HEK293 (cell line): ENCODE measurements around the gene PPOX.

Experiments used
- GLIS2 ChIP-seq: fragments of 450-650 bp; formaldehyde crosslinking; IDR thresholded peaks from 2 replicates; pipeline ENCODE4 v1.5.1; 2016; ENCODE audit warnings: missing biosample characterization, missing genetic modification characterization
- KLF1 ChIP-seq: fragments of 450-650 bp; formaldehyde crosslinking; IDR thresholded peaks from 2 replicates; pipeline ENCODE4 v1.5.1; 2016; ENCODE audit warnings: missing biosample characterization, missing genetic modification characterization
- KLF7 ChIP-seq: fragments of 450-650 bp; formaldehyde crosslinking; IDR thresholded peaks from 2 replicates; pipeline ENCODE4 v1.5.1; 2016; ENCODE audit warnings: missing biosample characterization, missing genetic modification characterization, borderline replicate concordance
- MZF1 ChIP-seq: fragments of 450-650 bp; formaldehyde crosslinking; IDR thresholded peaks from 2 replicates; pipeline ENCODE4 v1.5.1; 2017; ENCODE audit warnings: missing biosample characterization, missing genetic modification characterization, borderline replicate concordance
- YY2 ChIP-seq: fragments of 450-650 bp; formaldehyde crosslinking; IDR thresholded peaks from 2 replicates; pipeline ENCODE4 v1.5.1; 2016; ENCODE audit warnings: missing biosample characterization, missing genetic modification characterization
- ZEB2 ChIP-seq: fragments of 450-650 bp; formaldehyde crosslinking; IDR thresholded peaks from 2 replicates; pipeline ENCODE4 v1.5.1; 2016; ENCODE audit warnings: missing biosample characterization, missing genetic modification characterization
- ZNF391 ChIP-seq: fragments of 450-650 bp; formaldehyde crosslinking; IDR thresholded peaks from 2 replicates; pipeline ENCODE4 v1.5.1; 2016; ENCODE audit warnings: low read depth, missing biosample characterization, missing genetic modification characterization, borderline replicate concordance
- ZNF426 ChIP-seq: fragments of 450-650 bp; formaldehyde crosslinking; IDR thresholded peaks from 2 replicates; pipeline ENCODE4 v1.5.1; 2017; ENCODE audit warnings: missing biosample characterization, missing genetic modification characterization, mild to moderate bottlenecking, inconsistent platforms, moderate library complexity
- ZNF501 ChIP-seq: fragments of 450-650 bp; formaldehyde crosslinking; IDR thresholded peaks from 2 replicates; pipeline ENCODE4 v1.5.1; 2016; ENCODE audit warnings: missing biosample characterization, missing genetic modification characterization
- ZNF560 ChIP-seq: fragments of 450-650 bp; formaldehyde crosslinking; IDR thresholded peaks from 2 replicates; pipeline ENCODE4 v1.5.1; 2017; ENCODE audit warnings: missing biosample characterization, missing genetic modification characterization, borderline replicate concordance
- ZNF621 ChIP-seq: fragments of 450-650 bp; formaldehyde crosslinking; IDR thresholded peaks from 2 replicates; pipeline ENCODE4 v1.5.1; 2017; ENCODE audit warnings: missing biosample characterization, missing genetic modification characterization
- ZNF76 ChIP-seq: fragments of 450-650 bp; formaldehyde crosslinking; IDR thresholded peaks from 2 replicates; pipeline ENCODE4; 2016; ENCODE audit warnings: low read depth, missing biosample characterization, missing genetic modification characterization, borderline replicate concordance
- ZNF768 ChIP-seq: fragments of 450-650 bp; formaldehyde crosslinking; IDR thresholded peaks from 2 replicates; pipeline ENCODE4 v1.5.1; 2018; ENCODE audit warnings: missing biosample characterization, mild to moderate bottlenecking, missing genetic modification characterization
- TF ChIP-seq, protein P1 (sequence below): fragments of 450-650 bp; formaldehyde crosslinking; optimal IDR thresholded peaks from 2 replicates; pipeline ENCODE3; 2016; ENCODE audit warnings: missing biosample characterization, mild to moderate bottlenecking, missing genetic modification characterization
- TF ChIP-seq, protein P2 (sequence below): fragments of 450-650 bp; formaldehyde crosslinking; IDR thresholded peaks from 2 replicates; pipeline ENCODE4 v1.5.1; 2016; ENCODE audit warnings: missing biosample characterization, missing genetic modification characterization
- TF ChIP-seq, protein P3 (sequence below): fragments of 450-650 bp; formaldehyde crosslinking; IDR thresholded peaks from 2 replicates; pipeline ENCODE4 v1.5.1; 2016; ENCODE audit warnings: missing biosample characterization, missing genetic modification characterization
- TF ChIP-seq, protein P4 (sequence below): fragments of 450-650 bp; formaldehyde crosslinking; IDR thresholded peaks from 2 replicates; pipeline ENCODE4 v1.5.1; 2016; ENCODE audit warnings: missing biosample characterization, missing genetic modification characterization
- TF ChIP-seq, protein P5 (sequence below): fragments of 450-650 bp; formaldehyde crosslinking; IDR thresholded peaks from 2 replicates; pipeline ENCODE4 v1.5.1; 2016; ENCODE audit warnings: missing biosample characterization, missing genetic modification characterization
- TF ChIP-seq, protein P6 (sequence below): fragments of 450-650 bp; formaldehyde crosslinking; conservative IDR thresholded peaks from 2 replicates; pipeline ENCODE4 v1.5.1; 2016; ENCODE audit warnings: low read depth, missing biosample characterization, missing genetic modification characterization
- TF ChIP-seq, protein P7 (sequence below): fragments of 450-650 bp; formaldehyde crosslinking; IDR thresholded peaks from 2 replicates; pipeline ENCODE4 v1.5.1; 2016; ENCODE audit warnings: missing biosample characterization, missing genetic modification characterization

PPOX gene

DNA sequence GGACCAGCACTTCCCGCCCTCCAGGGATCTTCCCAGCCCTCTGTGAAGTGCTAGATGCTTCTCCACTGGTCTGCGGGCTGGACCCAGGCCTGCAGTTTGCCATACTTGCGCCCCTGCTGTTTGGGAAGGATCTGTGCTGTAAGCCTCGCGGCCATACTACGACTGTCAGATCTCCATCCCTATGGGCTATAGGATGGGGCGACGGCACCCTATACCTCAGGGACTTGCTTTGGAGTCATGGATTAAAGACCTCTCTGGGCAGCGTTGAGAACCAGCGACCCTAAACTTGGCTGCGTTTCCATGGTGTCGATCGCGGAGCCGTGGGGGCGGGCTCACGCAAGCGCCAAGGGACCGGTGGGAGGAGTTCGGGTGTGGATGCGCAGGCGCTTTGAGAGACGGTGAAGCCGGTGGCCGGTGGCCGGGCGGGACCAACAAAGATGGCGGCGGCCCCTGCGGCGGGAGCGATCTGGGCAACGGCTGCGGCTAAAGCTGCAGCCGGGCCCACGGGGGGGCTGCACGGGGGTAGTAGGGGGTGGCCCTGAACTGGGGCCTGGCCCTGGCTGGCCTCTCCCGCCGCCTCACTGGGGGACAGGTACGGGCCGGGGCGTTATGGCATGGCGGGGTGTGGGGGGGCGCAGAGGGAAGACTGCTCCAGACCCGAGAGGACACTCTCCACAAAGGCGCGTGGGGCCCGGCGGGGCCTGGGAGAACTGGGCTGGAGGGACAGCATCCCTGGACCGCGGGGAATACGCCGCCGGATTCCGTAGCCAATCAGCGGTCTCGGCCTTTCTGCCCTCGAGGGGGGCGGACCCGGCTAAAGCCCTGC is 6.9 kb upstream of the PPOX start, which contains the start of gene USP21 (continued):
- TF ChIP-seq, protein P1, sequence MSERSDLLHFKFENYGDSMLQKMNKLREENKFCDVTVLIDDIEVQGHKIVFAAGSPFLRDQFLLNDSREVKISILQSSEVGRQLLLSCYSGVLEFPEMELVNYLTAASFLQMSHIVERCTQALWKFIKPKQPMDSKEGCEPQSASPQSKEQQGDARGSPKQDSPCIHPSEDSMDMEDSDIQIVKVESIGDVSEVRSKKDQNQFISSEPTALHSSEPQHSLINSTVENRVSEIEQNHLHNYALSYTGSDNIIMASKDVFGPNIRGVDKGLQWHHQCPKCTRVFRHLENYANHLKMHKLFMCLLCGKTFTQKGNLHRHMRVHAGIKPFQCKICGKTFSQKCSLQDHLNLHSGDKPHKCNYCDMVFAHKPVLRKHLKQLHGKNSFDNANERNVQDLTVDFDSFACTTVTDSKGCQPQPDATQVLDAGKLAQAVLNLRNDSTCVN: peak; percentile 43
- TF ChIP-seq KLF1 (tag by site-specific recombination) (no peak), YY2 (tag by site-specific recombination) (peak; percentile 89), MZF1 (no peak), KLF7 (tag by site-specific recombination) (0 out of 2 replicates have a peak, but pooled peaks have one; percentile 37), ZNF560 (tag by site-specific recombination) (no peak), ZNF426 (tag by site-specific recombination) (no peak), ZEB2 (tag by site-specific recombination) (peak; percentile 34; the same call in 1 of the 2 replicates), ZNF768 (tag by site-specific recombination) (no peak), GLIS2 (tag by site-specific recombination) (peak; percentile 88), ZNF391 (tag by site-specific recombination) (0 out of 2 replicates have a peak, but pooled peaks have one; percentile 63), ZNF76 (tag by site-specific recombination) (peak; percentile 79), ZNF501 (tag by site-specific recombination) (peak; percentile 87), ZNF621 (no peak)
- TF ChIP-seq, protein P2, sequence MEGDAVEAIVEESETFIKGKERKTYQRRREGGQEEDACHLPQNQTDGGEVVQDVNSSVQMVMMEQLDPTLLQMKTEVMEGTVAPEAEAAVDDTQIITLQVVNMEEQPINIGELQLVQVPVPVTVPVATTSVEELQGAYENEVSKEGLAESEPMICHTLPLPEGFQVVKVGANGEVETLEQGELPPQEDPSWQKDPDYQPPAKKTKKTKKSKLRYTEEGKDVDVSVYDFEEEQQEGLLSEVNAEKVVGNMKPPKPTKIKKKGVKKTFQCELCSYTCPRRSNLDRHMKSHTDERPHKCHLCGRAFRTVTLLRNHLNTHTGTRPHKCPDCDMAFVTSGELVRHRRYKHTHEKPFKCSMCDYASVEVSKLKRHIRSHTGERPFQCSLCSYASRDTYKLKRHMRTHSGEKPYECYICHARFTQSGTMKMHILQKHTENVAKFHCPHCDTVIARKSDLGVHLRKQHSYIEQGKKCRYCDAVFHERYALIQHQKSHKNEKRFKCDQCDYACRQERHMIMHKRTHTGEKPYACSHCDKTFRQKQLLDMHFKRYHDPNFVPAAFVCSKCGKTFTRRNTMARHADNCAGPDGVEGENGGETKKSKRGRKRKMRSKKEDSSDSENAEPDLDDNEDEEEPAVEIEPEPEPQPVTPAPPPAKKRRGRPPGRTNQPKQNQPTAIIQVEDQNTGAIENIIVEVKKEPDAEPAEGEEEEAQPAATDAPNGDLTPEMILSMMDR (tag by site-specific recombination): peak; percentile 48; the same call in 1 of the 2 replicates
- TF ChIP-seq, protein P3, sequence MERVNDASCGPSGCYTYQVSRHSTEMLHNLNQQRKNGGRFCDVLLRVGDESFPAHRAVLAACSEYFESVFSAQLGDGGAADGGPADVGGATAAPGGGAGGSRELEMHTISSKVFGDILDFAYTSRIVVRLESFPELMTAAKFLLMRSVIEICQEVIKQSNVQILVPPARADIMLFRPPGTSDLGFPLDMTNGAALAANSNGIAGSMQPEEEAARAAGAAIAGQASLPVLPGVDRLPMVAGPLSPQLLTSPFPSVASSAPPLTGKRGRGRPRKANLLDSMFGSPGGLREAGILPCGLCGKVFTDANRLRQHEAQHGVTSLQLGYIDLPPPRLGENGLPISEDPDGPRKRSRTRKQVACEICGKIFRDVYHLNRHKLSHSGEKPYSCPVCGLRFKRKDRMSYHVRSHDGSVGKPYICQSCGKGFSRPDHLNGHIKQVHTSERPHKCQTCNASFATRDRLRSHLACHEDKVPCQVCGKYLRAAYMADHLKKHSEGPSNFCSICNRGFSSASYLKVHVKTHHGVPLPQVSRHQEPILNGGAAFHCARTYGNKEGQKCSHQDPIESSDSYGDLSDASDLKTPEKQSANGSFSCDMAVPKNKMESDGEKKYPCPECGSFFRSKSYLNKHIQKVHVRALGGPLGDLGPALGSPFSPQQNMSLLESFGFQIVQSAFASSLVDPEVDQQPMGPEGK (tag by site-specific recombination): peak; percentile 89
- TF ChIP-seq, protein P4, sequence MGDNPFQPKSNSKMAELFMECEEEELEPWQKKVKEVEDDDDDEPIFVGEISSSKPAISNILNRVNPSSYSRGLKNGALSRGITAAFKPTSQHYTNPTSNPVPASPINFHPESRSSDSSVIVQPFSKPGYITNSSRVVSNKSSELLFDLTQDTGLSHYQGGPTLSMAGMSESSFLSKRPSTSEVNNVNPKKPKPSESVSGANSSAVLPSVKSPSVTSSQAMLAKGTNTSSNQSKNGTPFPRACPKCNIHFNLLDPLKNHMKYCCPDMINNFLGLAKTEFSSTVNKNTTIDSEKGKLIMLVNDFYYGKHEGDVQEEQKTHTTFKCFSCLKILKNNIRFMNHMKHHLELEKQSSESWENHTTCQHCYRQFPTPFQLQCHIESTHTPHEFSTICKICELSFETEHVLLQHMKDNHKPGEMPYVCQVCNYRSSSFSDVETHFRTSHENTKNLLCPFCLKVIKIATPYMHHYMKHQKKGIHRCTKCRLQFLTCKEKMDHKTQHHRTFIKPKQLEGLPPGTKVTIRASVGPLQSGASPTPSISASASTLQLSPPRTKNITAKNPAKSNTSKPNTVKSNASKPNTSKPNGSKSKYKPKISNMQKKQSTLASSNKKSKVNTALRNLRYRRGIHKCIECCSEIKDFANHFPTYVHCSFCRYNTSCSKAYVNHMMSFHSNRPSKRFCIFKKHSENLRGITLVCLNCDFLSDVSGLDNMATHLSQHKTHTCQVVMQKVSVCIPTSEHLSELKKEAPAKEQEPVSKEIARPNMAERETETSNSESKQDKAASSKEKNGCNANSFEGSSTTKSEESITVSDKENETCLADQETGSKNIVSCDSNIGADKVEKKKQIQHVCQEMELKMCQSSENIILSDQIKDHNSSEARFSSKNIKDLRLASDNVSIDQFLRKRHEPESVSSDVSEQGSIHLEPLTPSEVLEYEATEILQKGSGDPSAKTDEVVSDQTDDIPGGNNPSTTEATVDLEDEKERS (tag by site-specific recombination): no peak
- TF ChIP-seq, protein P5, sequence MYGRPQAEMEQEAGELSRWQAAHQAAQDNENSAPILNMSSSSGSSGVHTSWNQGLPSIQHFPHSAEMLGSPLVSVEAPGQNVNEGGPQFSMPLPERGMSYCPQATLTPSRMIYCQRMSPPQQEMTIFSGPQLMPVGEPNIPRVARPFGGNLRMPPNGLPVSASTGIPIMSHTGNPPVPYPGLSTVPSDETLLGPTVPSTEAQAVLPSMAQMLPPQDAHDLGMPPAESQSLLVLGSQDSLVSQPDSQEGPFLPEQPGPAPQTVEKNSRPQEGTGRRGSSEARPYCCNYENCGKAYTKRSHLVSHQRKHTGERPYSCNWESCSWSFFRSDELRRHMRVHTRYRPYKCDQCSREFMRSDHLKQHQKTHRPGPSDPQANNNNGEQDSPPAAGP (tag by site-specific recombination): no peak; the same call in 1 of the 2 replicates
- TF ChIP-seq, protein P6, sequence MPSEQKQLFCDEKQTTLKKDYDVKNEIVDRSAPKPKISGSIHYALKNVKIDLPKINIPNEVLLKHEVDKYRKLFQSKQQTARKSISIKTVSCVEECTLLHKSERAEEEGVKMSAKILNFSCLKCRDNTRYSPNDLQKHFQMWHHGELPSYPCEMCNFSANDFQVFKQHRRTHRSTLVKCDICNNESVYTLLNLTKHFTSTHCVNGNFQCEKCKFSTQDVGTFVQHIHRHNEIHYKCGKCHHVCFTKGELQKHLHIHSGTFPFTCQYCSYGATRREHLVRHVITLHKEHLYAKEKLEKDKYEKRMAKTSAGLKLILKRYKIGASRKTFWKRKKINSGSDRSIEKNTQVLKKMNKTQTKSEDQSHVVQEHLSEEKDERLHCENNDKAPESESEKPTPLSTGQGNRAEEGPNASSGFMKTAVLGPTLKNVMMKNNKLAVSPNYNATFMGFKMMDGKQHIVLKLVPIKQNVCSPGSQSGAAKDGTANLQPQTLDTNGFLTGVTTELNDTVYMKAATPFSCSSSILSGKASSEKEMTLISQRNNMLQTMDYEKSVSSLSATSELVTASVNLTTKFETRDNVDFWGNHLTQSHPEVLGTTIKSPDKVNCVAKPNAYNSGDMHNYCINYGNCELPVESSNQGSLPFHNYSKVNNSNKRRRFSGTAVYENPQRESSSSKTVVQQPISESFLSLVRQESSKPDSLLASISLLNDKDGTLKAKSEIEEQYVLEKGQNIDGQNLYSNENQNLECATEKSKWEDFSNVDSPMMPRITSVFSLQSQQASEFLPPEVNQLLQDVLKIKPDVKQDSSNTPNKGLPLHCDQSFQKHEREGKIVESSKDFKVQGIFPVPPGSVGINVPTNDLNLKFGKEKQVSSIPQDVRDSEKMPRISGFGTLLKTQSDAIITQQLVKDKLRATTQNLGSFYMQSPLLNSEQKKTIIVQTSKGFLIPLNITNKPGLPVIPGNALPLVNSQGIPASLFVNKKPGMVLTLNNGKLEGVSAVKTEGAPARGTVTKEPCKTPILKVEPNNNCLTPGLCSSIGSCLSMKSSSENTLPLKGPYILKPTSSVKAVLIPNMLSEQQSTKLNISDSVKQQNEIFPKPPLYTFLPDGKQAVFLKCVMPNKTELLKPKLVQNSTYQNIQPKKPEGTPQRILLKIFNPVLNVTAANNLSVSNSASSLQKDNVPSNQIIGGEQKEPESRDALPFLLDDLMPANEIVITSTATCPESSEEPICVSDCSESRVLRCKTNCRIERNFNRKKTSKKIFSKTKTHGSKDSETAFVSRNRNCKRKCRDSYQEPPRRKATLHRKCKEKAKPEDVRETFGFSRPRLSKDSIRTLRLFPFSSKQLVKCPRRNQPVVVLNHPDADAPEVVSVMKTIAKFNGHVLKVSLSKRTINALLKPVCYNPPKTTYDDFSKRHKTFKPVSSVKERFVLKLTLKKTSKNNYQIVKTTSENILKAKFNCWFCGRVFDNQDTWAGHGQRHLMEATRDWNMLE (tag by site-specific recombination): no peak
- TF ChIP-seq, protein P7, sequence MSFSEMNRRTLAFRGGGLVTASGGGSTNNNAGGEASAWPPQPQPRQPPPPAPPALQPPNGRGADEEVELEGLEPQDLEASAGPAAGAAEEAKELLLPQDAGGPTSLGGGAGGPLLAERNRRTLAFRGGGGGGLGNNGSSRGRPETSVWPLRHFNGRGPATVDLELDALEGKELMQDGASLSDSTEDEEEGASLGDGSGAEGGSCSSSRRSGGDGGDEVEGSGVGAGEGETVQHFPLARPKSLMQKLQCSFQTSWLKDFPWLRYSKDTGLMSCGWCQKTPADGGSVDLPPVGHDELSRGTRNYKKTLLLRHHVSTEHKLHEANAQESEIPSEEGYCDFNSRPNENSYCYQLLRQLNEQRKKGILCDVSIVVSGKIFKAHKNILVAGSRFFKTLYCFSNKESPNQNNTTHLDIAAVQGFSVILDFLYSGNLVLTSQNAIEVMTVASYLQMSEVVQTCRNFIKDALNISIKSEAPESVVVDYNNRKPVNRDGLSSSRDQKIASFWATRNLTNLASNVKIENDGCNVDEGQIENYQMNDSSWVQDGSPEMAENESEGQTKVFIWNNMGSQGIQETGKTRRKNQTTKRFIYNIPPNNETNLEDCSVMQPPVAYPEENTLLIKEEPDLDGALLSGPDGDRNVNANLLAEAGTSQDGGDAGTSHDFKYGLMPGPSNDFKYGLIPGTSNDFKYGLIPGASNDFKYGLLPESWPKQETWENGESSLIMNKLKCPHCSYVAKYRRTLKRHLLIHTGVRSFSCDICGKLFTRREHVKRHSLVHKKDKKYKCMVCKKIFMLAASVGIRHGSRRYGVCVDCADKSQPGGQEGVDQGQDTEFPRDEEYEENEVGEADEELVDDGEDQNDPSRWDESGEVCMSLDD (tag by site-specific recombination): no peak
